Measurements from ENCODE around the gene RAX2.

DNA sequence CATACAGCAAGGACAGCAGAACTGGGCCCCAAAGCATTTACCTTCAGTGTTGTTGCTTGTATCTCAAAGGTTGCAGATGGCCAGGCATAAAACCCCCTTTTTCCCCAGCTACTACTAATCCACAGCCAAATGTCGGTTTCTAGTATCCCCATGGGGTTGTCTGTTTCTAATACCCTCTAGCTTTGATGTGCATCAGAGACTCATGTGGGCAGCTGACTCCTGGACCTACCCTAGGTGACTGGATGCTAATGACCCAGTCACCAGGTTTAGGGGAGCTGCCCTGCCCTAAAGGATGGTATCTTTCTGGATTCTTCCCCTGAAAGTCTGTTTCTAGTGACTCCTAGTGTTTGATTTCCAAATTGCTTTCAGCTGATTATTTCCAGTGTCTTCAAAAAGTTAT, 39.9 kb downstream of the RAX2 start:
- TF ChIP-seq CTCF (IDR thresholded peaks at IDR 0.05; ENCODE audit: control extremely low read depth in 1 of 3, insufficient read depth in 1 of 3, low read depth in 1 of 3, low read length in 3 of 3), result no peak
- no peak for TF ChIP-seq POLR2A (IDR thresholded peaks at IDR 0.05; ENCODE audit: control extremely low read depth in 1 of 2, low read depth in 2 of 2, low read length in 2 of 2)
